Measurements from ENCODE around the gene SGPP2. TPM values are rescaled to one million over a fixed set of nuclear protein-coding genes. Genes with fewer than 3 reads are reported as not detected.
"Not testable (repeated sequence)": the region's sequence is repeated elsewhere in the genome, so short reads cannot be mapped to it uniquely, and the experiment has no call there.

The SGPP2 gene
- total RNA-seq, 1 donor from 2014 or later, result 0.11 TPM

DNA sequence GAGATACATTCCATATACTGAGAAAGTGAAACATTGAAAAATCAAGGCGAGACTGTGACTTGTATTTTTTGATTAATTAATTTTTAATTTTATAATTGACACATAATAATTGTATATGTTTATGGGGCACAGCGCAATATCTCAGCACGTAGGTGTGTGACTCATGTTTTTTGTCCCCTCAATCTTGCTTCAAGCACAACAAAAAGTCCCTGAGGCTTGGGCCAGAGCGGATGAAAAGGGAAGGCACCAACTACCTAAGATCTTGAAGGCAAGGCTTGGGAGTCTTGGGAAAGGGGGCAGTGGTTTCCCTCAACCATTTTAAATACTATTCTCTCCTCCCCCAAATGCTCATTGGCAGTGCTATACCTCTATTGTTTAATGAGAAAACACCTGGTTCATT, 9.9 kb downstream of the SGPP2 start:
- Mint-ChIP-seq H3K9me3 (peaks cover 12% of the 10 kb centered on the region), H3K36me3 (no peaks in the 10 kb centered on the region), H3K4me3 (no peak overlapping the region), H3K4me1 (peaks cover 14% of the 10 kb centered on the region), H3K27ac (no peak overlapping the region), H3K27me3 (ENCODE audit: insufficient read depth, low read depth) (peaks cover 3% of the 10 kb centered on the region)
- no peaks in the 10 kb centered on the region for H3K79me2 ChIP-seq (ENCODE audit: low read depth)
- H3K4me1 ChIP-seq, result peaks cover 7% of the 10 kb centered on the region
- no peaks in the 10 kb centered on the region for H3K9me3 ChIP-seq (ENCODE audit: low read depth)
- no peaks in the 10 kb centered on the region for H3F3A ChIP-seq (ENCODE audit: low read depth)
- H3K36me3 ChIP-seq, result no peaks in the 10 kb centered on the region
- no peak overlapping the region for H3K9ac ChIP-seq
- peaks cover 54% of the 10 kb centered on the region for H3K27me3 ChIP-seq
- no peak overlapping the region for H2AFZ ChIP-seq (replicated peaks)
- no peak for TF ChIP-seq EZH2phosphoT487 (IDR thresholded peaks at IDR 0.05)
- TF ChIP-seq, protein P1, sequence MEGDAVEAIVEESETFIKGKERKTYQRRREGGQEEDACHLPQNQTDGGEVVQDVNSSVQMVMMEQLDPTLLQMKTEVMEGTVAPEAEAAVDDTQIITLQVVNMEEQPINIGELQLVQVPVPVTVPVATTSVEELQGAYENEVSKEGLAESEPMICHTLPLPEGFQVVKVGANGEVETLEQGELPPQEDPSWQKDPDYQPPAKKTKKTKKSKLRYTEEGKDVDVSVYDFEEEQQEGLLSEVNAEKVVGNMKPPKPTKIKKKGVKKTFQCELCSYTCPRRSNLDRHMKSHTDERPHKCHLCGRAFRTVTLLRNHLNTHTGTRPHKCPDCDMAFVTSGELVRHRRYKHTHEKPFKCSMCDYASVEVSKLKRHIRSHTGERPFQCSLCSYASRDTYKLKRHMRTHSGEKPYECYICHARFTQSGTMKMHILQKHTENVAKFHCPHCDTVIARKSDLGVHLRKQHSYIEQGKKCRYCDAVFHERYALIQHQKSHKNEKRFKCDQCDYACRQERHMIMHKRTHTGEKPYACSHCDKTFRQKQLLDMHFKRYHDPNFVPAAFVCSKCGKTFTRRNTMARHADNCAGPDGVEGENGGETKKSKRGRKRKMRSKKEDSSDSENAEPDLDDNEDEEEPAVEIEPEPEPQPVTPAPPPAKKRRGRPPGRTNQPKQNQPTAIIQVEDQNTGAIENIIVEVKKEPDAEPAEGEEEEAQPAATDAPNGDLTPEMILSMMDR (IDR thresholded peaks at IDR 0.05), result no peak
- no peak for TF ChIP-seq EZH2 (IDR thresholded peaks at IDR 0.05)
- H4K20me1 ChIP-seq (ENCODE audit: low read depth), result no peaks in the 10 kb centered on the region
- no peak overlapping the region for H3K27ac ChIP-seq
- DNase-seq (ENCODE audit: low spot score), result no peak
- H3K4me2 ChIP-seq, result no peak overlapping the region
- no peak overlapping the region for H3K4me3 ChIP-seq

DNA sequence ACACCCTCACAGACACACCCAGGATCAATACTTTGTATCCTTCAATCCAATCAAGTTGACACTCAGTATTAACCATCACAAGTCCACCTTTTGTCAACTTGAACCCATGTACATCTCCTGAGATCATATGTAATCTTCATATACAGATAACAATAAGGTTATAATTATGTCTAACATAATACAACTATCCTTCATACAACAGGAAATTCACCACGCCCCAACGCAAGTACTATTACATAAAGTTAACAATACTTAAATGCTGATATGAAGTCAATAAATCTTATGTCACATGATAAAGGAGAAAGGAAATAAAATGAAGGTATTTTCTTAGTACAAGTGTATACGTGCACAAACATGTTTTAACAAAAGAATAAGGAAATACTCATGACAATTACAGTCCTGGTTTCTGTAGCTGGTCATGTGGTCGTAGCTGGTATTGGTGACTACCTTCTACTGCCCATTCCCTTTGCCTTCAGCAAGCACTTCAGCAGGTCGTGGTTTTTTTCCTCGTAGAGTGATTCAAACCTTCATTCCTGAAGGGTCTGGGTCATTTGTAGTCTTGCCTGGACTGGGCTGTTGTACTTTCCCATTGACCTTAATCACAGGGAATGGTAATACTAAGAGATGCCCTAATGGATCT, 11.2 kb downstream of the SGPP2 start:
- not testable (repeated sequence) for H2AFZ ChIP-seq (replicated peaks); H3K36me3 ChIP-seq; H3K79me2 ChIP-seq (ENCODE audit: low read depth); H3K36me3 Mint-ChIP-seq; H3K4me3 Mint-ChIP-seq; H3K27ac ChIP-seq; H3K4me1 ChIP-seq; H3K9me3 Mint-ChIP-seq; H3K4me2 ChIP-seq; H4K20me1 ChIP-seq (ENCODE audit: low read depth); H3K9me3 ChIP-seq (ENCODE audit: low read depth); H3K27ac Mint-ChIP-seq; H3K4me3 ChIP-seq; DNase-seq (ENCODE audit: low spot score); H3K27me3 Mint-ChIP-seq (ENCODE audit: insufficient read depth, low read depth); H3F3A ChIP-seq (ENCODE audit: low read depth); H3K9ac ChIP-seq
- peaks cover 41% of the 10 kb centered on the region for H3K27me3 ChIP-seq
- peaks cover 15% of the 10 kb centered on the region for H3K4me1 Mint-ChIP-seq

DNA sequence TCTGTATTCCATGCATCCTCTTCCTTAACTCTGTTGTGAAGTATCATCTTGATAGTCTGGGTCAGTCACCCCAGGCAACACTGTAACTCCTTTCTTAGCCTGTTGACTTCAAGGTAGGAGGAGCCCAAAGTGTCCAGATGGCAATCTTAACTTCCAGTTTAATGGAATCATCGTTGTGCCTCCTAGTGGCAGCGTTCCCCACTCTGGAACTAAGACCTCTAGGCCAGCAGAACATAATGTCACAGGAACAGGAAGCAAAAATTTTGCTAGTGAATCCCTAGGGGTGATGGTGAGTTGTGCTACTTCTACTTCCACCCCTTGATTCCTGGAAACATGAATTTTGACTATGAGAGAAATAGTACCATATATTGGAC, 11.7 kb downstream of the SGPP2 start:
- Mint-ChIP-seq H3K9me3 (peaks cover 5% of the 10 kb centered on the region), H3K36me3 (no peaks in the 10 kb centered on the region), H3K27me3 (ENCODE audit: insufficient read depth, low read depth) (peaks cover 3% of the 10 kb centered on the region), H3K4me3 (no peak overlapping the region), H3K4me1 (peaks cover 20% of the 10 kb centered on the region), H3K27ac (no peak overlapping the region)
- Histone ChIP-seq H3K4me2 (no peak overlapping the region), H3K4me1 (peaks cover 7% of the 10 kb centered on the region), H3K27me3 (peaks cover 36% of the 10 kb centered on the region), H3K9ac (no peak overlapping the region), H4K20me1 (ENCODE audit: low read depth) (no peaks in the 10 kb centered on the region), H3K4me3 (no peak overlapping the region), H2AFZ (replicated peaks) (no peak overlapping the region), H3F3A (ENCODE audit: low read depth) (no peaks in the 10 kb centered on the region), H3K27ac (no peak overlapping the region), H3K9me3 (ENCODE audit: low read depth) (no peaks in the 10 kb centered on the region), H3K79me2 (ENCODE audit: low read depth) (no peaks in the 10 kb centered on the region), H3K36me3 (no peaks in the 10 kb centered on the region)
- TF ChIP-seq EZH2 (IDR thresholded peaks at IDR 0.05) (no peak), EZH2phosphoT487 (IDR thresholded peaks at IDR 0.05) (no peak)
- DNase-seq (ENCODE audit: low spot score), result no peak

DNA sequence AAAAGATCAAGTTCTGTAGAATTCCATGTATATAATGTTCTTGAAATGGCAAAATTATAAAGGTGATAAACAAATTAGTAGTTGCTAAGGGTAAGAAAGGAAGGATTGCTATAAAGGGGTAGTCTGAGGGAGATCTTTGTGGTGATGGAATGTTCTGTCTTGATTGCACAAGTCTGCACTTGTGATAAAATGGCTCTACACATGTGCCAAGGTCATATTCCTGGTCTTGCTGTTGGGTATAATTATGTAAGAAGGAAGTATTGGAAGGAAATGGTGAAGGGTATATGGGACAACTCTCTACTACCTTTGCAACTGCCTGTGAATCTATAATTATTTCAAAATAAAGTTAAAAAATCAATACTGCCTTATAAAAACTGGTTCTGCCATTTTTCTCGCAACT, 15.3 kb downstream of the SGPP2 start:
- Histone ChIP-seq H2AFZ (replicated peaks) (no peak overlapping the region), H3K27ac (no peak overlapping the region), H3K4me3 (no peak overlapping the region), H3K4me1 (no peaks in the 10 kb centered on the region), H3K27me3 (no peaks in the 10 kb centered on the region), H3K9ac (no peak overlapping the region), H3K9me3 (ENCODE audit: low read depth) (no peaks in the 10 kb centered on the region), H4K20me1 (ENCODE audit: low read depth) (no peaks in the 10 kb centered on the region), H3K36me3 (no peaks in the 10 kb centered on the region), H3F3A (ENCODE audit: low read depth) (no peaks in the 10 kb centered on the region), H3K79me2 (ENCODE audit: low read depth) (no peaks in the 10 kb centered on the region), H3K4me2 (no peak overlapping the region)
- H3K9me3 Mint-ChIP-seq, result peaks cover 8% of the 10 kb centered on the region
- H3K27me3 Mint-ChIP-seq (ENCODE audit: insufficient read depth, low read depth), result peaks cover 5% of the 10 kb centered on the region
- no peak for DNase-seq (ENCODE audit: low spot score)
- H3K4me3 Mint-ChIP-seq, result no peak overlapping the region
- peaks cover 8% of the 10 kb centered on the region for H3K4me1 Mint-ChIP-seq
- peaks cover 2% of the 10 kb centered on the region for H3K36me3 Mint-ChIP-seq
- TF ChIP-seq EZH2phosphoT487 (IDR thresholded peaks at IDR 0.05) (no peak), EZH2 (IDR thresholded peaks at IDR 0.05) (no peak)
- TF ChIP-seq, protein P1 (IDR thresholded peaks at IDR 0.05), result no peak
- no peak overlapping the region for H3K27ac Mint-ChIP-seq
